Right renal cortex interstitium (tissue), 3 donors: ENCODE measurements around the gene SPTBN5. TPM values are rescaled to one million over a fixed set of nuclear protein-coding genes. Genes with fewer than 3 reads are reported as not detected.

ENCODE experiments used
- DNase-seq, 3 donors: peaks; one replicate each; pipeline ENCODE4 v3.0.0-alpha.2; 2013; ENCODE audit warnings: low read depth in 3 of 3, low spot score in 2 of 3
- polyA plus RNA-seq, 3 donors: library from polyadenylated mRNA; unstranded; fragments of 120-200 nt; gene quantifications; one replicate each; pipeline ENCODE4 v1.2.1, GENCODE V29; 2013; ENCODE audit not compliant: insufficient read length in 3 of 3

SPTBN5 gene
- polyA plus RNA-seq, 3 donors, result 1.5 to 2.8 (median 1.9) TPM

DNA sequence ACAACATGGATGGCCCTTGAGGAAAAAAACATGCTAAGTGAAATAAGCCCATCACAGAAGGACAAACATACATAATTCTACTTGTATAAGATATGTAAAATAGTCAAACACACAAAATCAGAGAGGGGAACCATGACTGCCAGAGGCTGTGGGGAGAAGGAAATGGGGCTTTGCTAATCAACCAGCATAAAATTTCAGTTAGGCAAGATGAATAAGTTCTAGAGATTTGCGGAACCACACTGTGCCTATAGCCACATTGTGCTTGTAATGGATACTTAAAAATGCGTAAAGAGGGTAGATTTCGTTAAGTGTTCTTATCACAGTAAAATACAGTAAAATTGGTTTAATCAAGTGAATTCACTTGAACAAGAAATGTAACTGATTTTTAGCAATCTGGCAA is 33.7 kb upstream of the SPTBN5 start:
- DNase-seq, result no peak

- no peak for DNase-seq
Observed at GRCh38 chr15:41926185-41927056, 32.6 kb upstream of the SPTBN5 start.

GRCh38 chr15:41925086-41925608 is 31.3 kb upstream of the SPTBN5 start:
- DNase-seq, result no peak

DNA sequence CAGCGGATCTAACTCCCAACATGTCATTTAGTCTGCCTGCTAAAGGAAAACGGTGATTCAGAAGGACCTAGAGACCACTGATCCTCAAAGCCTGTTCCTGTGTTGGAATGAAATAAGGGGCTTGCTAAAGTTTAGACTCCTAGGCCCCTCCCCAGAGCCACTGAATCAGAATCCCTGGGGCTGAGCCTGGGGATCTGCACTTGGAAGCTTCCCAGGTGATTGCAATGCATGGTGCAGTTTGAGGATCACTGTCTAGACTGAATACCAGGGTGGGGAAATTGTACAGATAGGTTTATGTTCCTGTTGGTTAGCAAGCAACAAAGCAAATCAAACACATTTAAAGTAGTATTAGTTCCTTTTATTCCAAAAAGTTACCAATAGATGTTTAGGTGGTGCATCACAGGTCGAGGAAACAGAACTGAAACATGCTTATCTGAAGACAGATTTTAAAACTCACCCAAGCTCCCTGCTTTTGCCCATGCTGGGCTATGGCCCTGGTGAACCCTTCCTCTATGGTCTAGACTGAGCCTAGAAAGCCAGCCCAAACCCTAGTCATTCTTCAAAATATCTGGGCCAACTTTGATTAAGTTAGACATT is 29.6 kb upstream of the SPTBN5 start:
- no peak for DNase-seq

GRCh38 chr15:41922353-41922752 is 28.5 kb upstream of the SPTBN5 start:
- DNase-seq, result no peak

GRCh38 chr15:41921639-41922038 is 27.8 kb upstream of the SPTBN5 start:
- no peak for DNase-seq

DNA sequence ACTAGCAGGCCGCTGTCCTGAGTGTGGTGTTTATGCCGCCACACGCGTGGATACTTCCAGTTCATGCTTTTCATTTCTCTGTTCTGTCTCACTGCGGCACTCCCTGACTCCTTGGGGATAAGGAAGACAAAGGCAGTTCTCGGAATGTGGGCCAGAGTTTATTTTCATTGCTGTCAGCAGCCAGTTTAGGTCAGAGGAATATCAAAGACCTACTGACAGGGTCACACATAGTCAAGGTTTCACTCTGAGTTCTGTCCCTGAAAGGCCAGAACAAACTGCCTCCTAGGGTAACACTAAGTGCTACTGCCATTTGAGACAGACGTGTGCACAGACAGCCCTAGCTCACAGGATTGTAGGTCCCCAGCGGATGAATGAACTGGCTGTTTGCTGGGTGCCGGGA is 27.3 kb upstream of the SPTBN5 start:
- DNase-seq, result no peak

DNA sequence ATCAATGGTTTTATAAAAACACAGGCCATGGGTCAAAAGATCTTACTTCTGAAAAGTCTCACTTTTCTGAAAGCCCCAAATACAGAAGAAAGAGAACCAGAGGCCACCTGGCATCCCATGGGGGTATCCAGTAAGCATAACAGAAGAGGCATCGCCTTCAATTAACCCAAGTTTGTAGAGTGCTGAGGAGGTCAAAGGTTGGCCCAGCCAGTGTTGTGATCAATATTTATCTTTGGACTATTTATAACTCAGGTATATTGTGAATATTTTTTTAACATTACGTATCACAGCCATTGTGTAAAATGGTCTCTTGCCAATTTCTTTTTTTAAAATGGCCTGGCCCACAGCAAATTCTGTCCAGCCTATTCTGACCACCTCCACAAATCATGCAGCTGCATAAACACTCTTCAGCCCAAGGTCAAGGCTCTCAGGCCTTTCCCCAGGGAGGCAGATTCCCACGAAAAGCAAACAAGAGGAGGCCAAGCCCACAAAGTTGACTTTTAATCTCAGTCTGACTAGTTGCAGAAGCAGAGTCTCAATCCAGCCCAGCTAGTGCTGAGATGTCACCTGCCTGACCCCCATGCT is 26.2 kb upstream of the SPTBN5 start:
- DNase-seq, result no peak

DNA sequence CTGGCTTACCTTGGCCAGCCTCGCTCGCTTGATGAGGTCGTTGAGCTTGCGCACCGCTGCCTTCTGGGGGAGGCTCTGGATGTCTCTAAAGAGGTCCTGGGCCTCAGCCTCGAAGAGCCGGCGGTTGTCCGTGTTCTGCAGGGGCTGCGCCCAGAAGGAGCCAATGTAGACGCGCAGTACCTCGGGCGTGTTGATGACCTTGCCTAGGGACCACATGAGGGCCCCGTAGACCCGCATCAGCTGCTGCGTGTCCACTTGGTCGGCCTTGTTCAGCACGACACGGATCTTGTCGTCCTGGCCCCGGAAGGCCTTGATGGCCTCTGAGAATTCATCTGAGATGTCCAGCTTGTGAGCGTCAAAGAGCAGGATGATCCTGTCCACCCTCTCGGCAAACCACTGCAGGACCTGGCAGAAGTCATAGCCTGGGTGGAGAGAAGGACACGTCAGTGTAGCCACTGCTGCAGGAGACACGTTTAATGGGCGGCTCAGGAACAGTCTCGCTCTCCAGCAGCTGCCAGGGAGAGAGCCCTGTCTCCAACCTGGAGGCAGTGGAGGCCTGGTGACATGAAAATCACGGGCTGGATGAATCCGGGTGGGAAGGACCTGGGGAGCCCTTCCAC is 25.5 kb upstream of the SPTBN5 start:
- DNase-seq, result no peak

GRCh38 chr15:41918506-41919126 is 24.8 kb upstream of the SPTBN5 start:
- DNase-seq, result no peak

DNA sequence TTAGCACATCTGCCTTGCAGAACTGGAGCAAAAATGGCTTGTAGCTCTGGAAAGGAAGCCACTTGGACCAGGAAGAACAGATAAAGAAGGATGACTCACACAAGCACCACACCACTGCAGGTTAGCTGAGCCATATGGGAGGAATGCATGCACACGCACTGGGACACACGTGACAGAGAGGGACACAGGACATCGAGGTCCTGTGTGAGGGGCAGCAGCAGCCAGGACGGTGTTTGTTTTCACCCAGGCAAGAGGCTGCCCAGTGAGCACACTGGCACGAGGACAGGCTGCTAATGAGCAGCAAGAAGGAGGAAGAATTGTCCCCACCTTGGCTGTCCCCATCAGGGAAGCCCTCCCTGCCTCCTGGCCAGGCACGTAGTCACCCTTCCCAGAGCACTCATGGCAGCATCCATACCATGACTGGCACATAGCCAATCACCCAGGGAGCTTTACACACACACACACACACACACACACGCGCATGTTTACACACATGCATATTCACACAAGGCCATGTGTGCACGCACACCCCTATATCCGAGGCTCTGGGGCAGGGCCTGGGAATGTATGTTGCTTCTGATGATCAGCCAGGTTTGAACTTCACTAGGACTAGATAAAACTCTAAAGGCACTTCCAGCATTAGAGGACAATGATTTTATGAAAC is 24.0 kb upstream of the SPTBN5 start:
- no peak for DNase-seq

GRCh38 chr15:41915255-41915994 is 21.6 kb upstream of the SPTBN5 start:
- DNase-seq, result no peak

DNA sequence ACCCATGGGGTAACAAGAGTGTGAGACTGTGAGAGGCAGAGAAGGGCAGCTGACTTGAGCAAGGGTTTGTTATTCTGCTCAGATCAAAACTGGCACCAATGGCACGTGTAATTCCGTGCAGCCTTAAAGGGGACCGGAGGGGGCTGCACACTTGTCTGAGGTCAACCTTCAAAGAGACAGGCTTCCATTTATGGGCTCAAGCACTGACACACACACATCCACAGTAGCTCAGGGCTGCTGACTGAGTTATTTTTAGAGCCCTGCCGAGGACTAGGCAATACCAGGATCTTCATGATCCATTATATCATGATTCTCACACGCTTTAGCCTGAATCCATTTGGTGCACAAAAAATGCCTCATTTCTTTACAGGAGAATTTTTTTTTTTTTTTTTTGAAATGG is 20.6 kb upstream of the SPTBN5 start:
- no peak for DNase-seq

- DNase-seq, result no peak
Observed at GRCh38 chr15:41913256-41913655, 19.4 kb upstream of the SPTBN5 start.

GRCh38 chr15:41911691-41912345 is 18.0 kb upstream of the SPTBN5 start:
- DNase-seq, result no peak

GRCh38 chr15:41908736-41909461 is 15.0 kb upstream of the SPTBN5 start:
- no peak for DNase-seq

- no peak for DNase-seq
Observed at GRCh38 chr15:41907141-41907540, 13.3 kb upstream of the SPTBN5 start.

- no peak for DNase-seq
Observed at GRCh38 chr15:41906608-41907007, 12.8 kb upstream of the SPTBN5 start.
